ENCODE measurements around the gene NLGN2. TPM values are rescaled to one million over a fixed set of nuclear protein-coding genes. Genes with fewer than 3 reads are reported as not detected.

The NLGN2 gene
- total and polyA plus RNA-seq, 4 donors: 0.24 to 2.4 (median 0.90) TPM

DNA sequence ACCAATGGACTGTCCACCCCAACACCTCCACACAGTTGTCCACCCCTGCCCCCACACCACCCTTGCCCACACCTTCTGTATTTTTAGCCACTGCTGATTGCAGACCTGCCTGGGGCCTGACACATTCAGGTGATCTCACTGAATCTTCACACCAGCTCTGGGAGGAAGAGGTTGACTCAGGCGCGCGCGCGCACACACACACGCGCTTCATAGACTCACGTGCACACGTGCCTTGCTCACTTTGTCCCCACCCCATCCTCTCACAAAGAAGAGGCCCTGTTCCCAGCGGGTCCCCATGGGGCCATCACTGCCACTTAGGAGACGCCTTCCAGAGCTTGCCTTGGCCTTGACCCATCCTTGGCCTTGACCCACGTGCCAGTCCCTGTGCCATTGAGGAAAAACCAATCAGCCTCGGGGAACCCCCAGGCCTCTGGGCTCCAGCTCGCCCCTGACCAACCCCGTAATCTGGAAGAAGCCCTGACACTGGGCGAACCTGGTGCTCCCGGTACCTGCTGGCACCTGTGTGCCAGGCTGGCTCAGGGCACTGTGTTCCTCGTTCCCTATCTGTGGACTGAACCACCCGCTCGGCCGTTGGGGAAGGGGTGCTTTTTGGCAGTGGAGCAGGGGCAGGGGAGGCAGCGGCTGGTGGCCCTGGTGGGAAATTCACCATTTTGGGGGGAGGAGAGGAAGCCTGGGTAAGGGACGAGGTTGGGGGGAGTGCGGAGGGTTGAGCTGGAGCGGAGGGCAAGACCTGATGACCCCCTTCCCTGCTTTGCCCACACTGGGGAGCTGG lies 3.2 kb downstream of the NLGN2 start:
- Histone ChIP-seq H3K27me3 (ENCODE audit: control insufficient read depth in 4 of 4, insufficient read depth in 4 of 4, low read length in 3 of 4) (no peaks in the 10 kb centered on the region), H3K36me3 (ENCODE audit: control insufficient read depth in 4 of 4, insufficient read depth in 3 of 4, low read depth in 1 of 4, low read length in 3 of 4) (no peaks in the 10 kb centered on the region), H3K4me3 (ENCODE audit: low read depth in 1 of 3, low read length in 3 of 3) (no peak overlapping the region), H3K4me1 (ENCODE audit: control insufficient read depth in 4 of 4, insufficient read depth in 4 of 4, low read length in 3 of 4) (no peaks in the 10 kb centered on the region), H3K27ac (ENCODE audit: low read depth in 1 of 2, low read length in 2 of 2) (no peak overlapping the region), H3K9ac (ENCODE audit: low read depth in 1 of 2, low read length in 2 of 2) (no peak overlapping the region), H3K9me3 (ENCODE audit: control insufficient read depth in 4 of 4, low read length in 3 of 4) (no peaks in the 10 kb centered on the region)
- 93% methylated on average over 25 of the region's 25 CpGs for WGBS
- no peak for TF ChIP-seq GABPA (IDR thresholded peaks at IDR 0.05 in 1 of 2, conservative IDR thresholded peaks at IDR 0.05 in 1 of 2)
- no peak for TF ChIP-seq HNF4A (conservative IDR thresholded peaks at IDR 0.05)
- TF ChIP-seq SP1 (IDR thresholded peaks at IDR 0.05): no peak
- no peak for TF ChIP-seq HNF4G (IDR thresholded peaks at IDR 0.05)
- TF ChIP-seq RXRA (IDR thresholded peaks at IDR 0.05): no peak
- TF ChIP-seq FOXA1 (IDR thresholded peaks at IDR 0.05): no peak
- no peak for TF ChIP-seq EGR1 (IDR thresholded peaks at IDR 0.05; ENCODE audit: low read depth in 2 of 2)
- no peak for TF ChIP-seq JUND (IDR thresholded peaks at IDR 0.05)
- no peak for DNase-seq (ENCODE audit: low spot score)

DNA sequence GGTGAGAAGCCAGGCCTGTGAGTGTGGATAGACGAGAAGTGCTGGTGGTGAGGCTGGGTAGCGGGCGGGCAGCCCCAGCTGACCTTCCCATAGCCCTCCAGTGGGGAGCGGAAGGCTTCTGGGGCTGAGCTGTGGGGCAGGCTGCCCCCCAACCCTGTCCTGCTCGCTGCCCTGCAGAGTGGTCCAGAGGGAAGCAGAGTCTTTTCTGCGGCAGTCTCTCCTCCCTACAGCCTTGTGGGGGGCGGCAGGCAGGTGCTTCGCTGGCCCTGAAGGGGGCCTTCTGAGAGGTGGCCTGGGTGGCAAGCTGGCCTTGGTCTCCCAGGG lies 3.7 kb downstream of the NLGN2 start:
- Histone ChIP-seq H3K27ac (ENCODE audit: low read depth in 1 of 2, low read length in 2 of 2) (no peak overlapping the region), H3K4me3 (ENCODE audit: low read depth in 1 of 3, low read length in 3 of 3) (no peak overlapping the region), H3K9me3 (ENCODE audit: control insufficient read depth in 4 of 4, low read length in 3 of 4) (no peaks in the 10 kb centered on the region), H3K27me3 (ENCODE audit: control insufficient read depth in 4 of 4, insufficient read depth in 4 of 4, low read length in 3 of 4) (no peaks in the 10 kb centered on the region), H3K4me1 (ENCODE audit: control insufficient read depth in 4 of 4, insufficient read depth in 4 of 4, low read length in 3 of 4) (no peaks in the 10 kb centered on the region), H3K36me3 (ENCODE audit: control insufficient read depth in 4 of 4, insufficient read depth in 3 of 4, low read depth in 1 of 4, low read length in 3 of 4) (no peaks in the 10 kb centered on the region), H3K9ac (ENCODE audit: low read depth in 1 of 2, low read length in 2 of 2) (no peak overlapping the region)
- DNase-seq (ENCODE audit: low spot score): no peak
- TF ChIP-seq NR2F2 (IDR thresholded peaks at IDR 0.05): no peak
- no peak for TF ChIP-seq TAF1 (conservative IDR thresholded peaks at IDR 0.05)
- TF ChIP-seq, protein P1, sequence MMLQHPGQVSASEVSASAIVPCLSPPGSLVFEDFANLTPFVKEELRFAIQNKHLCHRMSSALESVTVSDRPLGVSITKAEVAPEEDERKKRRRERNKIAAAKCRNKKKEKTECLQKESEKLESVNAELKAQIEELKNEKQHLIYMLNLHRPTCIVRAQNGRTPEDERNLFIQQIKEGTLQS (IDR thresholded peaks at IDR 0.05): no peak
- no peak for TF ChIP-seq GABPA (IDR thresholded peaks at IDR 0.05 in 1 of 2, conservative IDR thresholded peaks at IDR 0.05 in 1 of 2)
- TF ChIP-seq, protein P2, sequence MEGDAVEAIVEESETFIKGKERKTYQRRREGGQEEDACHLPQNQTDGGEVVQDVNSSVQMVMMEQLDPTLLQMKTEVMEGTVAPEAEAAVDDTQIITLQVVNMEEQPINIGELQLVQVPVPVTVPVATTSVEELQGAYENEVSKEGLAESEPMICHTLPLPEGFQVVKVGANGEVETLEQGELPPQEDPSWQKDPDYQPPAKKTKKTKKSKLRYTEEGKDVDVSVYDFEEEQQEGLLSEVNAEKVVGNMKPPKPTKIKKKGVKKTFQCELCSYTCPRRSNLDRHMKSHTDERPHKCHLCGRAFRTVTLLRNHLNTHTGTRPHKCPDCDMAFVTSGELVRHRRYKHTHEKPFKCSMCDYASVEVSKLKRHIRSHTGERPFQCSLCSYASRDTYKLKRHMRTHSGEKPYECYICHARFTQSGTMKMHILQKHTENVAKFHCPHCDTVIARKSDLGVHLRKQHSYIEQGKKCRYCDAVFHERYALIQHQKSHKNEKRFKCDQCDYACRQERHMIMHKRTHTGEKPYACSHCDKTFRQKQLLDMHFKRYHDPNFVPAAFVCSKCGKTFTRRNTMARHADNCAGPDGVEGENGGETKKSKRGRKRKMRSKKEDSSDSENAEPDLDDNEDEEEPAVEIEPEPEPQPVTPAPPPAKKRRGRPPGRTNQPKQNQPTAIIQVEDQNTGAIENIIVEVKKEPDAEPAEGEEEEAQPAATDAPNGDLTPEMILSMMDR (IDR thresholded peaks at IDR 0.05; ENCODE audit: low read depth, low read length, missing input control): no peak
- no peak for TF ChIP-seq JUND (IDR thresholded peaks at IDR 0.05)
- no peak for TF ChIP-seq SP1 (IDR thresholded peaks at IDR 0.05)
- TF ChIP-seq, protein P3, sequence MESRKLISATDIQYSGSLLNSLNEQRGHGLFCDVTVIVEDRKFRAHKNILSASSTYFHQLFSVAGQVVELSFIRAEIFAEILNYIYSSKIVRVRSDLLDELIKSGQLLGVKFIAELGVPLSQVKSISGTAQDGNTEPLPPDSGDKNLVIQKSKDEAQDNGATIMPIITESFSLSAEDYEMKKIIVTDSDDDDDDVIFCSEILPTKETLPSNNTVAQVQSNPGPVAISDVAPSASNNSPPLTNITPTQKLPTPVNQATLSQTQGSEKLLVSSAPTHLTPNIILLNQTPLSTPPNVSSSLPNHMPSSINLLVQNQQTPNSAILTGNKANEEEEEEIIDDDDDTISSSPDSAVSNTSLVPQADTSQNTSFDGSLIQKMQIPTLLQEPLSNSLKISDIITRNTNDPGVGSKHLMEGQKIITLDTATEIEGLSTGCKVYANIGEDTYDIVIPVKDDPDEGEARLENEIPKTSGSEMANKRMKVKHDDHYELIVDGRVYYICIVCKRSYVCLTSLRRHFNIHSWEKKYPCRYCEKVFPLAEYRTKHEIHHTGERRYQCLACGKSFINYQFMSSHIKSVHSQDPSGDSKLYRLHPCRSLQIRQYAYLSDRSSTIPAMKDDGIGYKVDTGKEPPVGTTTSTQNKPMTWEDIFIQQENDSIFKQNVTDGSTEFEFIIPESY (IDR thresholded peaks at IDR 0.05): no peak
- TF ChIP-seq HNF4A (conservative IDR thresholded peaks at IDR 0.05): no peak
- no peak for TF ChIP-seq YY1 (IDR thresholded peaks at IDR 0.05)
- no peak for TF ChIP-seq EGR1 (IDR thresholded peaks at IDR 0.05; ENCODE audit: low read depth in 2 of 2)
- TF ChIP-seq, protein P4, sequence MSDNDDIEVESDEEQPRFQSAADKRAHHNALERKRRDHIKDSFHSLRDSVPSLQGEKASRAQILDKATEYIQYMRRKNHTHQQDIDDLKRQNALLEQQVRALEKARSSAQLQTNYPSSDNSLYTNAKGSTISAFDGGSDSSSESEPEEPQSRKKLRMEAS (IDR thresholded peaks at IDR 0.05): no peak
- no peak for TF ChIP-seq RAD21 (IDR thresholded peaks at IDR 0.05)
- TF ChIP-seq FOXA1 (IDR thresholded peaks at IDR 0.05): no peak
- TF ChIP-seq, protein P5, sequence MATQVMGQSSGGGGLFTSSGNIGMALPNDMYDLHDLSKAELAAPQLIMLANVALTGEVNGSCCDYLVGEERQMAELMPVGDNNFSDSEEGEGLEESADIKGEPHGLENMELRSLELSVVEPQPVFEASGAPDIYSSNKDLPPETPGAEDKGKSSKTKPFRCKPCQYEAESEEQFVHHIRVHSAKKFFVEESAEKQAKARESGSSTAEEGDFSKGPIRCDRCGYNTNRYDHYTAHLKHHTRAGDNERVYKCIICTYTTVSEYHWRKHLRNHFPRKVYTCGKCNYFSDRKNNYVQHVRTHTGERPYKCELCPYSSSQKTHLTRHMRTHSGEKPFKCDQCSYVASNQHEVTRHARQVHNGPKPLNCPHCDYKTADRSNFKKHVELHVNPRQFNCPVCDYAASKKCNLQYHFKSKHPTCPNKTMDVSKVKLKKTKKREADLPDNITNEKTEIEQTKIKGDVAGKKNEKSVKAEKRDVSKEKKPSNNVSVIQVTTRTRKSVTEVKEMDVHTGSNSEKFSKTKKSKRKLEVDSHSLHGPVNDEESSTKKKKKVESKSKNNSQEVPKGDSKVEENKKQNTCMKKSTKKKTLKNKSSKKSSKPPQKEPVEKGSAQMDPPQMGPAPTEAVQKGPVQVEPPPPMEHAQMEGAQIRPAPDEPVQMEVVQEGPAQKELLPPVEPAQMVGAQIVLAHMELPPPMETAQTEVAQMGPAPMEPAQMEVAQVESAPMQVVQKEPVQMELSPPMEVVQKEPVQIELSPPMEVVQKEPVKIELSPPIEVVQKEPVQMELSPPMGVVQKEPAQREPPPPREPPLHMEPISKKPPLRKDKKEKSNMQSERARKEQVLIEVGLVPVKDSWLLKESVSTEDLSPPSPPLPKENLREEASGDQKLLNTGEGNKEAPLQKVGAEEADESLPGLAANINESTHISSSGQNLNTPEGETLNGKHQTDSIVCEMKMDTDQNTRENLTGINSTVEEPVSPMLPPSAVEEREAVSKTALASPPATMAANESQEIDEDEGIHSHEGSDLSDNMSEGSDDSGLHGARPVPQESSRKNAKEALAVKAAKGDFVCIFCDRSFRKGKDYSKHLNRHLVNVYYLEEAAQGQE (IDR thresholded peaks at IDR 0.05): no peak
- 94% methylated on average over 8 of the region's 8 CpGs for WGBS
